ENCODE measurements around the gene SLC7A4.
"Not testable (repeated sequence)": the region's sequence is repeated elsewhere in the genome, so short reads cannot be mapped to it uniquely, and the experiment has no call there.

The SLC7A4 gene, protein sequence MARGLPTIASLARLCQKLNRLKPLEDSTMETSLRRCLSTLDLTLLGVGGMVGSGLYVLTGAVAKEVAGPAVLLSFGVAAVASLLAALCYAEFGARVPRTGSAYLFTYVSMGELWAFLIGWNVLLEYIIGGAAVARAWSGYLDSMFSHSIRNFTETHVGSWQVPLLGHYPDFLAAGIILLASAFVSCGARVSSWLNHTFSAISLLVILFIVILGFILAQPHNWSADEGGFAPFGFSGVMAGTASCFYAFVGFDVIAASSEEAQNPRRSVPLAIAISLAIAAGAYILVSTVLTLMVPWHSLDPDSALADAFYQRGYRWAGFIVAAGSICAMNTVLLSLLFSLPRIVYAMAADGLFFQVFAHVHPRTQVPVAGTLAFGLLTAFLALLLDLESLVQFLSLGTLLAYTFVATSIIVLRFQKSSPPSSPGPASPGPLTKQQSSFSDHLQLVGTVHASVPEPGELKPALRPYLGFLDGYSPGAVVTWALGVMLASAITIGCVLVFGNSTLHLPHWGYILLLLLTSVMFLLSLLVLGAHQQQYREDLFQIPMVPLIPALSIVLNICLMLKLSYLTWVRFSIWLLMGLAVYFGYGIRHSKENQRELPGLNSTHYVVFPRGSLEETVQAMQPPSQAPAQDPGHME

DNA sequence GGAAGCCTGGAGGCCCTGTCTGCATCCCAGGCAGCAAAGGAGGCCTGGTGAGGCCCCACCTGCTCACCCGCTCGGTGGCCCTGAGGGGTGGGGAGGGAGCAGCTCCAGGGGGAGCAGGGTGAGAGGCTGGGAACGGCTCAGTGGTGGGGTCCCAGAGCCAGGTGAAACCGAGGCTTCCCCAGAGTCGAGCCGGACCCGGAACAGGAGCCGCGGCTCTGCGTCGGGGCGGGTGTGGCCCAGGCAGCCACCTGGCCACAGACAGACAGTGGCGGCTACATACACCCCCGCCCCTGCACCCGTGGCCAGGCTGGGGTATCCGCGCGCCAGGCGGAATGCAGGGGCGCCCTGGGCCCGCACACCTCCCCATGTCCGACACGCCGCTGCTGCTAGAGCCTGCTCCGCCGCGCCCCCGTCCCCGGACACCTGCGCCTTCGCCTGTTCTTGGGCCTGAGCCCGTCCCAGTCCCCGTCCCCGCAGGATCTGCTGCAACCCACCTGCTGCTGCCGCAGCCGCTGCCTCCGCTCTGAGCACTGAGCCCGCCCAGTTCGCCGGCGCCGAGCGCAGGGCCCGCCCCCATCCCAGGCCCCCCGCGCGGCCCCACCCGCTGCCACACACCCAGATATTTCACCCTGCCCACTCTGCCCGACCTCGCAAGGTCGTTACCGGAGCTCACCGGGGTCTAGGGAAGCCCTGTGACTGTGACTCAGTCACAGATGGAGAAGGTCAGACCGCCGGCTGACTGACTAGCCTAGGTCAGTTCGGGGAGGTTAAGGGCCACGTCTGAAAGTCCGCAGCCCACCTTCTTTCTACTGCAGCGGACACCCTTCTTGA lies at the start of gene SLC7A4:
SLC7A4 (minus strand) TSS at position 525 of the 831 bp plus-strand sequence. CDS start 749 bp downstream, outside the sequence.
- DNase-seq = no peak

DNA sequence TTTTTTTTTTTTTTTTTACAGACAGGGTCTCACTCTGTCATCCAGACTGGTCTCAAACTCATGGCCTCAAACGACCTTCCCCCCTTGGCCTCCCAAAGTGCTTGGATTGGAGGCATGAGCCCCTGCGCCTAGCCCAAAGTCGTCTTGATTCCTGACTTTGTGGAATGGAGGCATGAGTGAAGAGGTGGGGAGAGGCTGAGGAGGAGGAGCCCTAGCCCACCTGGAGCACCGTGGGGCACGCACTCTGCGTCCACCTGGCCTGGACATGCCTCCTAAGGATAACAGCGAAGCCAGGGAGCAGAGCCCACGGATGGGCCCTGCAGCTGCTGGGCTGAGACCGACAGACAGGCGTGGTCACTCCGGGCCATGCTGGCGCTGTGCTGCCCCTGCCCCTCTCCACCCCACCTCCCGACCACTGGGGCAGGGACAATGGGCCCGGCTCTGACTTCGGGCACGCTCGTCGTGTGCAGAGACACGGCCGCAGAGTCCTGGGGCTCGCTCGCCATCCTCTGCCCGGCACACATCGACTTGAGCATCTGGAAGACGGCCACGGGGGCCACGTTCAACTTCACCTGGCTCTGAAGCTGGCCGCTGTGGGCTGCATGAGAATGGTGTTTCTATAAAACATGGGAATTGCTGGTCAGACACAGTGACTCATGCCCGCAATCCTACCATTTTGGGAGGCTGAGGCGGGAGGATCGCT lies 48.2 kb upstream of the SLC7A4 start:
- DNase-seq = no peak

DNA sequence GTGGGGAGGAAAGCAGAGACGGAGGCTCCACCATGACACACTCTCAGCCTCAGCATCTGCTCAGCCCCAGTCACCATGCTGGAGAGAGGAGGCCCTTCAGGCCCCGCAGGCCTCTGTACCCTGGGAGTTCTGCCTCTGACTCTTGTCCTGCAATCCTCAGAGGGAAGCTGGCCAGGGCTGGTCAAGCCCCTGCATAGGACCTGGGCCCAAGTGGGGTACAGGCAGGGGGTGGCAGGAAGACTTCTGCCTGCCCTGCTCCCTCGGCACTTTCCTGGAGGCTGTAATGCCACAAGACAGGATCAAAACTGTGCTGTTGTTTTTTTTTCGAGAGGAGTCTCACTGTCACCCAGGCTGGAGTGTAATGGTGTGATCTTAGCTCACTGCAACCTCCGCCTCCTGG lies 47.1 kb upstream of the SLC7A4 start:
- DNase-seq = no peak

DNA sequence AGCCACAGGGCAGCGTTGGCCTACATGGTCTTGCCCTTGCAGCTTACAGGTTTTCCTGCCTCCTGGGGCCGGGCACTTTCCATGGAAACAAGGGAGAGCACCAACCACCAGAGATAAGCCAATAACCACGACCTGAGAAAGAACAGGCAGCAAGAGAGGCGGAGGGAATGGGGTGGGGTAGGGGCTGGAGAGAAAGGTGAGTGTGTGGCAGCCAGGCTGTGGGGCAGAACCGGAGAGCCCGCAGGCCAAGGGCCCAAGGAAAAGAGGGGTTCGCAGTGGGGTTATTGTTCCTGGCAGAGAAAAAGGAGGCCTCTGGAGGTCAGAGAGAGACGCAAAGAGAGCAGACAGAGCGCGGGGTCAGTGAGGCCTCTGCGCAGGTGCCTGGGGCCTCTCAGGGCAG lies 46.6 kb upstream of the SLC7A4 start:
- no peak for DNase-seq

DNA sequence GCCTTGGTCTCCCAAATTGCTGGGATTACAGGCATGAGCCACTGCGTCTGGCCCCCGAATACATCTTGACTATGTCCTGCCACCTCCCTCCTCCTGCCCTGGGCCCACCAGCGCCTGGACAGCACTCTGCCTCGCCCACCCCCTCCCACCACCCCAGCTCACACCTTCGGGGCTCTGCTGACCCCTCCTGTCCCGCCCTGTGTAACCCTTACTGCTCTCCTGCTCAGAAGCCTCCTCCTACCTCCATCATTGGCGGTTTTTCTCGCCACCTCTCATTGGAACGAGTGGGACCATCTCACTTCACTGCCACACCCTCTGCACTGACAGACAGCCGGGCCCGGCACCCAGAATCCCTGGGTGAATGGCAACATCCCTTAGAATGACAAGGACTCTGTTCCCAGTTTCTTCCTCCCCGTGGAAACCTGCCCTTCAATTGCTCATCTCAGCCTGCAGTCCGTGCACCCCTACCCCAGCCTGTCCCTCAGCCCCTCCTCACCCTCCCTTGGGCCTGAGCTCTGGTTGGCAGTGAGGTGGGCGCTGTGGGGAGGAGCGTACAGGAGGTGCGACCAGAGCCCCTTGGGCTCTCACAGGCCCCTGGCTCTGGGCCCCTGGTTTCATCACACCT lies 45.6 kb upstream of the SLC7A4 start:
- DNase-seq = no peak

DNA sequence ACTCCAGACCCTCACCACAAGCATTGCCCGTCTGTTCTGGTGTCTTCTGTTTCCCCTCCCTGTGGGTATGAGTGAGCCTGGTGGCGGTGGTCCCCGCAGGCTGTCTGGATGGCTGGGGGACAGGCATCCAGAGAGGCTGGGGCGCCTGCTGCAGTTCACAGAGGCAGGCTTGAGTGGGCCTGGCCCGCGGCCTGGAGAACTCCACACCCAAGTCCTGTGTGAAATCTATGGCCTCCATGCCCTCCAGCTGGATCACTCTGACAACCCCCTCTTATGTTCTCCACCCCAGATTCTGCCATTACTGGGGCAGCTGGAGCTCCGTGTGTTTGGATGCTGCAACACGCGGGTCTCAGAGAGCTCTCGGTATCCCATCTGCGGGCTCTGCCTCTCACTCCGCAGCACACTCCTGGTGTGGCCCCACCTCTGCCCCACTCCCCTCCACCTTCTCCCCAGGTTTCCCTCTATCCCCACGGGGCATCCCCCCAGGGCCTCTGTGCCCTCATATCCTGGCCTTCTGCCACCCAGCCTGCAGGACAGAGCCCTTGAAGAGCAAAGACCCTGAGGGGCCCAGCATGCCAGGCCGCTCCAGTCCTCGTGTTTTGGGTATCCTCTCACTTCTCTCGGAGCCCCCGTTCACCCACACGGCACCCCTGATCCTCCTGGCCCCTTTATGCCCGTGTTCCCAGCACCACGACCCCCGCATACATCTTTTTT lies 44.7 kb upstream of the SLC7A4 start:
- DNase-seq = no peak

DNA sequence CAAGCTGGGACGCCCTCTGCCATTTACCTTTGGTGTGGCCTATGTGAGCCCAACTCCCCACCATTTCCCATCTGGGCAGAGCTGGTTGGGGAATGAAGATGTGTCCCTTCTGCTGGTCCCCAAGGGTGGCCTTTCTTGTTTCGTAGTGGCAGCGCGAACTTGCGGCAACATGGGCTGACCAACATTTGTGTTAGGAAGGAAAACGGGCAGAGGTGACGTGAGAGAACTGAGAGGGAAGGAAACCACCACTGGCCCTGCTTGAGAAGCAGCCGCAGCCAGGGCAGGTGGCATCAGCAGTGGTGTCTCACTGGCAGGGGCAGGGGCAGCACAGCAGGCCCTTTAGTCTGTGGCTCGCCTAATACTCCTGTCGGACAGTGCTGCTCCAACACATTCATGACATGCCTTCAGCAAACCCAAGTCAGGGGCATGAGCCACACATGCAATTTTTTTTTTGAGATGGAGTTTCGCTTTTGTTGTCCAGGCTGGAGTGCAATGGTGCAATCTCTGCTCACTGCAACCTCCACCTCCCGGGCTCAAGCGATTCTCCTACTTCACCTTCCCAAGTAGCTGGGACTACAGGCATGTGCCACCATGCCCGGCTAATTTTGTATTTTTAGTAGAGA lies 43.3 kb upstream of the SLC7A4 start:
- DNase-seq = no peak

DNA sequence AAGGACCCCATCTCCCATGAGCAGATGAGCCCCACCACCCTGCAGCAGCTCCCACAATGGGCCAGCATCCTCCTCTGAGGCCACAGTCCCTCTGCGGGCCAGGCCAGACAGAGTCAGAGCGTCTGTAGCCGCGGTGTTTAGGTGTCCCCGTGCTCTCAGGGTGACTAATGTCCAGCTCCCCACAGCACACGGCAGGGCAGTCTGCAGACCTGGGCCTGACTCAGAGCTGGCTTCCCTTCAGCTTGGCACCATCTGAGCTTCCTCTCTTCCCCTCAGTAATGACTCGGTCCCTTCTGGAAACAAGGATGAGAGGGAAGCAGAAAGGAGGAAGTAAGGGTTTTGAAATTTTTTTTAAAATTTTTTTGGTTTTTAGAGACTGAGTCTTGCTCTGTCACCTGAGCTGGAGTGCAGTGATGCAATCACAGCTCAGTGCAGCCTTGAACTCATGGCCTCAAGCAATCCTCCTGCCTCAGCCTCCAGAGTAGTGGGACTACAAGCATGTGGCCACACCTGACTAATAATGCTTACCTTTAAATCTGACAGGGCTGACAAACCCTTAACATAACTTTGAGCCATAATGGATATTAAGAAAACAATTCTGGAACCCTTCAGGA lies 41.8 kb upstream of the SLC7A4 start:
- no peak for DNase-seq

DNA sequence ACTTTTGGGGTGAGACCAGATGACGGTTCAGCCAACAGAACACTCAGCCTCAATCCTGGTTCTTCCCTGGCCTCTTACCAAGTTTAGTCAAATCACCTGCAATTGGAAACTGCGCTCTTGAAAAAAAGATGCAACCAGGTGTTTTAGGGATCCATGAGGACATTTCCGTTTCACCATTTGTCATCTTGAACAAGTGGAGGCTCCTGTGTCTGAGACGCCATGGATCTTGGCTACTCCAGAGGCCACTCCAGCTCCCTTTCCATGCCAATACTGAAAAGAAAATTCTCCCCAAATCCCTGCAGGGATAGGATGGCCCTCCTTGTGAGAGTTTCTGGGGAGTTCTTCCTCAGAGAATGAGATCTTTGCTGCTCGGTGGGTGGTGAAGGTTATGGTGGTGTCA lies 41.1 kb upstream of the SLC7A4 start:
- no peak for DNase-seq

DNA sequence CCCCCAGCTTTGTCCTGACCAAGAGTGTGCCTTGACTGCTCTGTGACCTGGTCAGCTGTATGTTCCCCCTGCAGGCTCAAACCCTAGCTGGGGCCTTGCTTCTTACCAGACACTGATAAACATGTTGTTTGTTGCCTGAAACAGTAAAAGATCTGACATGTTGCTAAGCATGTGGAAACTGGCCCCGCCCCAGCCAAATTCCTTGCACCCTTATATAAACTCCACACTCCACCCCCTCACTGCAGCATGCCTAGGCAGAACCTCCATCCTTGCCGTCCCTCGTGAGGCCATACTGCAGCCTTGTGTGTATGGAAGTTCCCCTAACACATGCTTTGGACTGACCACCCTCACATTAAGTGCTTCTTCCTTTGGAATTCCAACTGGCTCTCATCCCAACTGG lies 40.7 kb upstream of the SLC7A4 start:
- no peak for DNase-seq

DNA sequence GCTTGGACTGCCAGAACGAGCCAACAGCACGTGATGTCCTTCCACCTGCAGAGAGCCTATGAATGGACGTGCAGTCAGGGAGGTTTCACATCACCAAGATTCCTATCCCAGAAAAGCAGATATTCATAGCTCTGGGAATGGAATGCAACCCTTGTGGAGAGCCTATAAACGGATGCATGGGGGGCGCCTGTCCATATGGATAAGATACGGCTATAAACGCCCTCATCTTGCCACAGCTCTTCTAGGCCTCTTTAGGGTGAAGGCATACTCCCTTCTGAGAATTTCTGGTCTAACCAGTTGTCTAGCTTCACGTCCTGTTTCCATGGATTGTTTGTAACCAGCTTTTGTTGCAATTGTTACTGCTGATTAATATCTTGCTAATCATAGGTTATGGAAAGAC lies 39.4 kb upstream of the SLC7A4 start:
- not testable (repeated sequence) for DNase-seq

DNA sequence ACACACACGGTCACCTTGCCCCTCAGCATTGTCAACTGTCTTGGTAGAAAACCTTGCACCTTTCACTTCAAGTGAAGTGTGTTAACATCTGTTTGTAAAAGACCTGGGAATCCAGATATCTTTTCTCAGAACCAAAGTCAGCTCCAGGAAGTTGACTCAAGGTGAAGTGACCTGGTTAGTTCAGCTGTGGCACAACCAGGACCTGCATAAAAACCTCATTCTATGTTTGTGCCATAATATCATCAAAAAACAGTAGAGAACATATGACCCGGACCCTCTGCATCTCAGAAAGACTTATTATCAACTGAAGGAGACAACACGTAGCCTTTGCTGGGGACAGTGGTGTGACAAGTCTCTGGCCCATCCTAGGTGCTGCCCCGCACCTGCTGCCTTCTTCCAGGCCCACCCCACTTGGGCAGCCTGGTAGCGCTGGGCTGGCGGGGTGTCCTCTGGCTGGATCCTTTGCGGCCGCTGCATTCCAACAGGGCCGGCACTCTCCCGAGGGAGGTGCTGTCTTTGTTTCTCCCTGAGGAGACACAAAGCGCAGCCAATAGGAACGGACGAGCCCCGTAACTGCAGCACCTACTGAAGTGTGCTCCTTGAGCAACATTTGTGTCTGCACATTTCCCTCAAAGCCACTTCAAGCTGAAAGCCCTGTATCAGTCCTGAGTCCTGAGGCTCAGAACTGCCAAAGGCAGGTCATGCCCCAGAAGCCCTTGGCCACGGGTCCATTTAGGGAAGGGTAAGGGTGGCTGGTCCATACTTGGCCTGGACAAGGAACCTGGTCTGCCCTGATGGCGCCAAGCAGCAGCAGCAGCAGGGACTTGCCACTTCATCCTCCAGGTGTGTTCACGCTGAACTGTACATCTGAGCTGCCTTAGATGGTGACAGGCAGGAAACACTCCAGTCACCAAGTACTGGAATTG lies 38.6 kb upstream of the SLC7A4 start:
- DNase-seq = no peak

DNA sequence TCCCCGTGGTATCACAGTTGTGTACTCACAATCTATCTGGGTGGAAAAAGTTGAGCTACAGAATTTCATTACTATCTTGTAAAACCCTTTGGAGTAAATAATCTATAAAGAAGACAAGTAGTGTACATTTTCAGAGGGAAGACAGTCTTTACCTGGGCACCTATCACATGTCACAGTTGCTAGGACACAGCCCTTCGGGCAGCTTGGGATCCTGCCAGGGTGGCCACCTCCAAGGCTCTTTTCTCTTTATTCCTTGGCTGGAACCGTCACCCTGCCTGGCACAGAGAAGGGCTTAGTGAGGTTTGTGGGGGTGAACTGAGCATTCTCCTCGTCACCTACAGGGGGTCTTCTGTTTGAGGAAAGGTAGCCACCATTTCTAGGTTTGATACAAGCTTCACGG lies 37.0 kb upstream of the SLC7A4 start:
- DNase-seq = no peak

DNA sequence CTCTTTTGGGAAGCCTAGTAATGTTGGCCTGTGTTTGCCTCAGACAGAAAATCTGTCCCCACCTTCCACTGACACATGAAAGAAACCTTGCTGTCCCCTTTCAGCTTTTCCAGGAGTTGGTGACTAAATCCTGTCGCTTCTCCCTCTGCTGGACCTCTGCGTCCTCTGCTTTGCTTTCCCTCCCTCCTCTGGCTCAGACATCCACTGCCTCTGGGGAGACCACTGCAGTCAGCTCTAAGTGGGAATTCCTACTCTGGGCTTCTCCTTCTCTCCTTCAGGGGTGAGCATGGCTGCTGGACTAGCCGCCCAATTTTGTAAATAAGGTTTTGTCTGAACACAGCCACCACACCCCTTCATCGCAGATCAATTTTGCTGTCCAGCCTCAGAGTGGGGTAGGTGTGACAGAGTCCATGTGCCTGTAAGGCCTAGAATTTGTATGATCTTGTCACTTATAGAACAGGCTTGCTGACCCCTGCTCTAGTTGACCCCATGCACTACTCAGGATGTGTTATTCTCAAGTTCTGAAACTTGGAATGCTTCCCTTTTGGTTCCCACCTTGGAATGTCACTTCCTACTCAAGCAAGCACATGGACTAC lies 36.4 kb upstream of the SLC7A4 start:
- DNase-seq = no peak

DNA sequence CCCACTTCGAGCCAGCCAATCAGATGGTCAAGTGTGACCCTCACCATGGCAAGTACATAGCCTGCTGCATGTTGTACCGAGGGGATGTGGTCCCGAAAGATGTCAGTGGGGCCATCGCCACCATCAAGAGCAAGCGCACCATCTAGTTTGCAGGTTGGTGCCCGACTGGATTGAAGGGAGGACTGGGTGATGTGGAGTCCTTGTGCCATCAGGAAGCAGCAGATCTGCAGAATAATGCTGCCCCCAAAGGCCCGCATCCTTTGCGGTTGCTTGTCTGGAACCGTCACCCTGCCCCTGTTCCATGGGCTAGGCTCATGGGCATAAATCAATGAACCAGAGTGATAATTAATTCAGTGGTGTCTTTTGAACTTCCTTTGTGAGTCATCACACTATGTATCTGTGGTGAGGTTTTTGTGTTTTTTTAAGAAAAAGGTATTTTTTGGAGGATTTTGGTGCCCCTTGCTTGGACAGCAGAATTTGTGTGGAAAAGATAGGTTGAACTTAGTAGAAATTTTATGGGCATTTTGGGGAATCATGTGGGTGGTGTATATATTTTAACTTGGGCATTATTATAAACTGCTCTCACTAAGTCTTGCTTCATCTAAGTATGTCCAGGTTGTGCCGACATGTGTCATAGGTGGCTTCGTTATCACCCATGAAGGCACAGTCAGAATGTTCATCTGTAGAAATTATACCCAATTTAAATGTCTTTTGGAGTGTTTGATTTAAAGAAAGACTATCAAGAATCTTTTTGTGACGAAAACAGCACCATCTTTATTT lies 35.7 kb upstream of the SLC7A4 start:
- no peak for DNase-seq

DNA sequence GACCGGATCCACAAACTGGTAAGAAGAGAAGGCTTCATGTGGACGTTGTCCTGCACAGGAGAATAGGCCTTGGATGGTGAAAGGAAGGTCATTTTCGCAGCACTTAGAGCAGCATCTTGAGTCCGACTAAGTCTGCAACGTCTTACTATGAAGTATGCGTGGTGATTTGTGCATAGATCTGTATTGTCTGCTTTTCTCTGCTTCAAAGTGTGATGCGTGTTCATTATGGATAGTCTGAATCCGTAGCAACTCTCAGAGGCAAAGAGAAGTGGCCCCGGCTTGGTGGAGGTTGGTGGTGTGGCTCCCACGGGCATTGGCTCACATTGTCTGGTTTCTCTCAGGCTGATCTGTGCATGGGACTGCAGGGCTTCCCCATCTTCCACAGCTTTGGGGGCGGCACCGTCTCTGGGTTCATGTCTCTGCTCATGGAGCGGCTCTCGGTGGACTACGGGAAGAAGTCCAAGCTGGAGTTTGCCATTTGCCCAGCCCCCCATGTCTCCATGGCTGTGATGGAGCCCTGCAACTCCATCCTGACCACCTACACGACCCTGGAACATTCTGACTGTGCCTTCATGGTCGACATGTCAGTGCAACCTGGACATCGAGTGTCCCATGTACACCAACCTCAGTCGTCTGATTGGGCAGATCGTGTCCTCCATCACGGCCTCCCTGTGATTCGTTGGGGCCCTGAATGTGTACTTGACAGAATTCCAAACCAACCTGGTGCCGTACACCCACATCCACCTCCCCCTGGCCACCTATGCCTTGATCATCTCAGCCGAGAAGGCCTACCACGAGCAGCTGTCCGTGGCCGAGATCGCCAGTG lies 34.9 kb upstream of the SLC7A4 start:
- no peak for DNase-seq
